Lower leg skin (tissue), 4 donors: ENCODE results near the gene ZBTB16. TPM values are rescaled to one million over a fixed set of nuclear protein-coding genes. Genes with fewer than 3 reads are reported as not detected.

ENCODE experiments used
- DNase-seq, 2 donors: peaks; one replicate each; pipeline ENCODE4 v3.0.0-alpha.2; 2019; ENCODE audit warnings: low spot score in 2 of 2
- H3K4me3 ChIP-seq: fragments of 200-600 bp; sonication (generic); 2 replicates; pipeline ENCODE4 v1.5.1; 2017; ENCODE audit warnings: mild to moderate bottlenecking, low read depth; ENCODE audit not compliant: poor library complexity, severe bottlenecking
- POLR2A ChIP-seq, 2 donors: fragments of 450-650 bp; IDR thresholded peaks; one replicate each; pipeline ENCODE4 v1.6.1; 2016 to 2017; ENCODE audit warnings: antibody characterized with exemption in 2 of 2, mild to moderate bottlenecking in 1 of 2, moderate library complexity in 1 of 2
- WGBS, 2 donors: methylation state at CpG; one replicate each; pipeline ENCODE4 v1.1.5; 2018; 5-methylcytosine and 5-hydroxymethylcytosine counted together
- intact Hi-C: fragments of 100-400 bp; cut with DNase I; formaldehyde crosslinking; loops from one replicate; pipeline ENCODE4 v1.15.0; 2023; ENCODE audit warnings: low total_unique reads
- total RNA-seq, 4 donors: library from RNA; depleted of rRNA; stranded (reverse); fragments of >200 nt; gene quantifications; one replicate each; pipeline ENCODE4 v1.1.0, GENCODE V29; 2016
- TF ChIP-seq, protein P1 (sequence below), 3 donors: fragments of 450-650 bp; IDR thresholded peaks; one replicate each; pipeline ENCODE4 v1.5.1; 2016; ENCODE audit warnings: antibody characterized with exemption in 3 of 3, mild to moderate bottlenecking in 3 of 3, moderate library complexity in 2 of 3

Gene ZBTB16
- total RNA-seq, 4 donors from 2014 or later, result 167 to 369 (median 233) TPM

DNA sequence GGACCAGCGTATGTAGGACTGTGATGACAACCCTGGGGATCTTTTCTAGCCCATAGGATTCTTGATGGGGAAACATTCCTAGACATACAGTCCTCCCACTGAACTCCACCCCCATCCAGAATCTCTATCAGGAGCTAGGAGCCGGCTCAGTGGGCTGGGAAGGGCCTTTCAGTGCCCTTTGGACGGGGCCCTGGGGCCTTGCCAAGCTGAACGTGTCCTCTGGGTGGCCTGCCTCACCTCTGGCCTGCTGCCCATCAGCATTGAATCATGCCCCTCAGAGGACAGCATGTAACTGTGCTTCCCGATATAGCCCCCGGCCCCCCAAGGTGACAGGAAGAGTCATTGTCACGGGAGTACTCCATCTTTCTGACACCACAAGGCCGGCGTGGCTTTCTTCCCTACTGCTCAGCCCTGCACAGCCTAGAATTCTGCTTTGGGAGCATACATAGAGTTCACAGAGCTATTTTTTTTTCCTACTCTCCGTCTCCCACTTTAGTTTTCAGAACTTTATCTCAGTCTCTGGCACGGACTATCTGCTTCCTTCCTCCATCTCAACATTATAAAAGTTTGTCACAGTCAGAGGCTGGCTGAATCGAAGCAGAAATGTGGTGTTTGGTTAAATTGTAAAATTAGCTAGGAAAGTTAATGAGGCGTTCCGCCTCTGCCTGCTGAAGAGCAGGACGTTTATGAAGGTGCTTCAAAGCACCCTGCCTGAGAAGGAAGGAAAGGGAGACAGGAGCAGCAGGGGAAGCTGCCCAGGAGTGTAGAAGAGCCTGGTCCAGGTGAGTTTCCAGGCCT, 111.9 kb downstream of the ZBTB16 start:
- TF ChIP-seq, protein P1, sequence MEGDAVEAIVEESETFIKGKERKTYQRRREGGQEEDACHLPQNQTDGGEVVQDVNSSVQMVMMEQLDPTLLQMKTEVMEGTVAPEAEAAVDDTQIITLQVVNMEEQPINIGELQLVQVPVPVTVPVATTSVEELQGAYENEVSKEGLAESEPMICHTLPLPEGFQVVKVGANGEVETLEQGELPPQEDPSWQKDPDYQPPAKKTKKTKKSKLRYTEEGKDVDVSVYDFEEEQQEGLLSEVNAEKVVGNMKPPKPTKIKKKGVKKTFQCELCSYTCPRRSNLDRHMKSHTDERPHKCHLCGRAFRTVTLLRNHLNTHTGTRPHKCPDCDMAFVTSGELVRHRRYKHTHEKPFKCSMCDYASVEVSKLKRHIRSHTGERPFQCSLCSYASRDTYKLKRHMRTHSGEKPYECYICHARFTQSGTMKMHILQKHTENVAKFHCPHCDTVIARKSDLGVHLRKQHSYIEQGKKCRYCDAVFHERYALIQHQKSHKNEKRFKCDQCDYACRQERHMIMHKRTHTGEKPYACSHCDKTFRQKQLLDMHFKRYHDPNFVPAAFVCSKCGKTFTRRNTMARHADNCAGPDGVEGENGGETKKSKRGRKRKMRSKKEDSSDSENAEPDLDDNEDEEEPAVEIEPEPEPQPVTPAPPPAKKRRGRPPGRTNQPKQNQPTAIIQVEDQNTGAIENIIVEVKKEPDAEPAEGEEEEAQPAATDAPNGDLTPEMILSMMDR (IDR thresholded peaks at IDR 0.05), result no peak
- no peak for TF ChIP-seq POLR2A (IDR thresholded peaks at IDR 0.05)
- 72 to 73% methylated on average over 15 of the region's 15 CpGs for WGBS, 2 donors
- intact Hi-C loops, result no loop called here
- DNase-seq, result peak; percentile 78 to 96
- no peak overlapping the region for H3K4me3 ChIP-seq

DNA sequence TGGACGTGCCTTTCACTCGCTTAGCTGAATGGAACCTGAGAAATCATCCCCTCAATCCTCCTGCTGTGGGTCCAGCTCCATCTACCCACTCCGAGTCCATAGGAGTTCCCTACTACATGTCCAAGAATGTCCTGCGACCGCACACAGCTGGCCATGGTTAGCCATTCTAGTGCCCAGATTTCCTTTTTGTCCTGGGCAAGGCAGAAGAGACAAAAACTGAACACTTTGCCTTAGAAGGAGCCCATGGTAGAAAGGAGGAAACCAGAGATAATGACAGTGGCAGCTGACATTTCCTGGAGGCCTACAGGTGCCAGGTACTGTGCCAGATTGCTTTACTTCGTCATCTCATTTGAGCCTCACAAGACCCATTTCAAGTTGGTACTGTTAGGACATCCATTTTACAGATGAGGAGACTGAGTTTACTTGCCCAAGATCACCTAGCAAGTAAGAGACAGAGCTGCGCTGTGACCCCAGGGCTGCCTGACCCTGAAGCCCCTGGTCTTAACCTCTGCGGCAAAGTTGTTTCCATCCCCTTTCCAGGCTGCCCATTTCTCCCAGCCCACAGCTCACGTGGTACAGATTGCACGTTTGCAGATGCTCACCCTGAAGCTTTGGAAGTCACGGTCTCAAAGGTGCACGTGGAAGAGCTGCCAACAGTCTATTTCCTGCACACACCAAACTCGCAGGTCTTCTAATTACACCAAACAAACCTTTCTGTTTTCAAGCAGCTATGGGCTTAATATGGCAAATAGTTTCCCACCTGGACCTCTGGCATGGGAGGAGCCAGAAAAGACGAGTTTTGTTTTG, 112.7 kb downstream of the ZBTB16 start:
- H3K4me3 ChIP-seq, result no peak overlapping the region
- WGBS, 2 donors, result 79 to 82% methylated on average over 14 of the region's 14 CpGs
- TF ChIP-seq, protein P1 (IDR thresholded peaks at IDR 0.05), result no peak
- no peak for TF ChIP-seq POLR2A (IDR thresholded peaks at IDR 0.05)
- intact Hi-C loops, result no loop called here
- DNase-seq, result no peak

DNA sequence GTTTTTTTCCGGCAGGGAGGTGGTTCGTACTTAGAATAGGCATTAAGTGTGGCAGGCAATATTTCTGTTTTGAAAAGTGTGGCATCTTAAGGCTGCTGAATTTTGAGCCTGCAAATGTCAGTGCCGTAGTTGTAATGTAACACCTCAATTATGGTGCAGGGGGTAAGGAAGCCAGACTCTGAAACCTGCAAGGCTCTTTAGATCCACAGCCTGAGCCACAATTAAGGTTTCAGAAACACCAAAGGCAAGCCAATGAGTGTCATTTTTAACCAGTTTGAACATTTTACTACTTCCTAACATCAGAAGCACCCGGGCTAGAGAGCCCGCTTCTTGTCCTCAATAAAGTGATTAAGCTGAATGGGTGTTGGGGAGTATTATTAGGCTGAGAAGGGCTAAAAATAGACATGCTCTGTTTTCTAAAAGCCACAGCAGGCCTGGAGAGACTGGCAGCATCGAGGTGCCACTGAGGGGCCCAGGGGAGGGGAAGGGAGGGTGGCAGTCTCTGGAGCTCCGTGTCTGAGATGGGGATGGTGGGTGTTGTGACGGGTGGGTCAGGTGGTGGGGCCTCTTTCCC, 113.4 kb downstream of the ZBTB16 start:
- no peak for DNase-seq
- 55 to 74% methylated on average over 8 of the region's 8 CpGs for WGBS, 2 donors
- intact Hi-C loops, result no loop called here
- H3K4me3 ChIP-seq, result no peak overlapping the region
- TF ChIP-seq, protein P1 (IDR thresholded peaks at IDR 0.05), result no peak
- no peak for TF ChIP-seq POLR2A (IDR thresholded peaks at IDR 0.05)

DNA sequence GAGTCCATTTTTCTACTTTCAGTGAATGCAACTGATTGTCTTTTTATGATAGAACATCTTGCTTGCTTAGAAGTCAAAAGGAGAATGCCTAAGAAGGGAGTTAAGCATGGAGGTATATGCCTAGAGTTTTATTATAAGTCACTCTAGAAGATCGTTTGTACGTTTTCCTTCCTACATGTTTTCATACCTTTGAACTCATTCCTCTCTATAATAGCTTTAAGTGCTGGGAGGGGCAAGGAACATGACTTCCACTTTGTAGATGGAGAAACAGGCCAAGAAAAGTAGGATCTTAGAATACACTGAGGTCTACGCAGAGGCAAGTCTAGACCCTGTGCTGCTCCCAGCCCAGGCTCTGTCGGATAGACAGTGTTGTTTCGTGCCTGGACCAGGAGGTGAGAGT, 114.3 kb downstream of the ZBTB16 start:
- DNase-seq, result no peak
- 65 to 69% methylated on average over 5 of the region's 5 CpGs for WGBS, 2 donors
- no peak for TF ChIP-seq POLR2A (IDR thresholded peaks at IDR 0.05)
- TF ChIP-seq, protein P1 (IDR thresholded peaks at IDR 0.05), result no peak
- intact Hi-C loops, result no loop called here
- no peak overlapping the region for H3K4me3 ChIP-seq

DNA sequence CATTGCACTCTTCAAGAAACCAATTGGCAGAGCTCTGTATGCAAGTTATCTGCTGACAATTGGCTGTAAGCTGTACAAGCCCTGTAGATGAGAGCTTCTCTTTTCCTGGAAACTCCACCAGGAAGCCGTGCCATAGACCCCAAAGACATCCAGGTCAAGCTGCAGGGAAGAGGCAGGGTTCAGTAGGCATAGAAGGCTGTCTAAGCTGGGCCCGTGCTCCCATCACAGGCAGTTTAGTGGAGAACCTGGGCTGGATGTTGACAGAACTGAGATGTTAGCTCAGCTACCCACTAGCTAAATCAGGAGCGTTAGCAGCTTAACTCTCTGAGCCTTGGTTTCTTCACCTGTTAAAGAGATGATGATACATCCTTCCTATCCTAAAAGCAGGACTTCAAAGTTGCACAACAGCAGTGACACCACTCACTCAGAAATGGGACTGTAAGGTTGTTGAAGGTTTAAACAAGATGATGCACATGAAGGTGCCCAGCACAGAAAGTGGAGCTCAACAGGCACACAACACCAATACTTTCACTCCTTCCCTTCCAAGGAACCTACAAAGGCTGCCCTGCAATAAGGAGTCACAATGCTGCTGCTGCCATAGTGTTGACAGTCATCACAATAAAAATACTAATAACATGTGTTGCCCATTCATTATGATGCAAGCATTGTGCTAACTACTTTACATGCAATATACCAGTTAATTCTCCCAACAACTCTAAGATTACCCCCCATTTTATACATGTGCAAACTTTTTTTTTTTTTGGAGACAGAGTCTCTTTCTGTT, 115.4 kb downstream of the ZBTB16 start:
- WGBS, 2 donors, result 59 to 67% methylated on average over 3 of the region's 3 CpGs
- no peak for DNase-seq
- intact Hi-C loops, result no loop called here
- H3K4me3 ChIP-seq, result no peak overlapping the region
- no peak for TF ChIP-seq POLR2A (IDR thresholded peaks at IDR 0.05)
- TF ChIP-seq, protein P1 (IDR thresholded peaks at IDR 0.05), result no peak
